ENCODE measurements around the gene IL15RA.

Gene IL15RA, protein sequence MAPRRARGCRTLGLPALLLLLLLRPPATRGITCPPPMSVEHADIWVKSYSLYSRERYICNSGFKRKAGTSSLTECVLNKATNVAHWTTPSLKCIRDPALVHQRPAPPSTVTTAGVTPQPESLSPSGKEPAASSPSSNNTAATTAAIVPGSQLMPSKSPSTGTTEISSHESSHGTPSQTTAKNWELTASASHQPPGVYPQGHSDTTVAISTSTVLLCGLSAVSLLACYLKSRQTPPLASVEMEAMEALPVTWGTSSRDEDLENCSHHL

GRCh38 chr10:5977471-5978229 lies at the start of gene IL15RA:
Gene IL15RA (minus strand): TSS chr10:5977543. CDS start chr10:5977492, 51 bp downstream.
- DNase-seq (ENCODE audit: low read depth, low spot score) = no peak

- no peak for DNase-seq (ENCODE audit: low read depth, low spot score)
Measured at GRCh38 chr10:6025683-6026255, 48.4 kb upstream of the IL15RA start.

DNA sequence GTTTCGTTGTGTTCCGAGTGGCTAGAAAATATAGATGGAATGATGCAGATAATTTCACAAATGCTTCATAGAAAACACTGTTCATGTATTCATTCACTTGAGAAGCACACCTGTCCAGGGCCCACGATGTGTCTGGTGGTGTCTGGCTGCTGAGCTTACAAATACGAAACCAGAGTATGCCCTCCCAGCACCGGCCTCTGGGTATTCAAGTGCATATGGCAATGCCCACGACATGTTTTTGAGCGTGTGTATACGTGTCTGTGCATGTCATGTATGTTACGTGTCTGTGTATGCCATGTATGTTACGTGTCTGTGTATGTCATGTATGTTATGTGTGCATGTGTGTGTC lies 47.0 kb upstream of the IL15RA start:
- DNase-seq (ENCODE audit: low read depth, low spot score) = no peak

GRCh38 chr10:6023661-6024333 lies 46.5 kb upstream of the IL15RA start:
- DNase-seq (ENCODE audit: low read depth, low spot score) = no peak

- DNase-seq (ENCODE audit: low read depth, low spot score) = peak; percentile 6
Measured at GRCh38 chr10:6022660-6023059, 45.3 kb upstream of the IL15RA start.

DNA sequence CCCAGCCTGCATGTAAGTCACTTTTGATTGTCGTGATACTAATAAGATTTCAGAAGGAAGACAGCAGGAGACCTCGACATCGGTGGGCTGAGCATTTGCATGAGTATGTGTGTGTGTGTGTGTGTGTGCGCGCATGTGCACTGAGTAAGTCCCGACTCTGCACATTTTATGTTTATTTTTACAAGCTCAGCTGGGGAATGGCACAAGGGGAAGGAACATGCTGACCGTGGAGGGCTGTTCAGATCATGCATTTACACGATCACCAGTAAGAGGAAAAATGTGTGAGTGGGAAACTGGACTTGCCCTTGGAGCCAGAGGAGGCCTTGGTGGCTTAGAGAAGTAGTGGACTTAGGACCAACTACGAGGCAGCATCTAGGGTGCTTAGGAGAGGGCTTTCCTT lies 43.5 kb upstream of the IL15RA start:
- peak; percentile 24 for DNase-seq (ENCODE audit: low read depth, low spot score)

DNA sequence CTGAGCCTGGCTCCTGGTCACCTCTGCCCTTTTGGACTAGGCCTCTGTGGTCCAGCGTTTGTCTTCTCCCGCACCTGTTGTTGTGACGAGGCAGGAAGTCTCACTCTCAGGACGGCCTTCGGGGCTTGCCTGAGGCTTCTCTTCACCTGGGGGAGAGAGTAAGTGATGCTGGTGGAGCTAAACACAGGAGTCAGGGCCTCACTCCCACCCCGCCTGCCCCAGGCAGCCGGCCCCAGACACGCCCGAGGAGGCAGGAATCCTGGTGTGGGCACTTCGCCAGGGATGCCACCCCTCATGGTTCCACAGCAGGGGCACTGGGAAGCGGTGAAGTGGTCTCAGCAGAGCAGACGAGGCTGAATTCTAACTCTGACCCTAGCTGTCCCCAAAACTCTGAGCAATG lies 42.5 kb upstream of the IL15RA start:
- DNase-seq (ENCODE audit: low read depth, low spot score) = no peak

GRCh38 chr10:6019010-6019782 lies 41.9 kb upstream of the IL15RA start:
- DNase-seq (ENCODE audit: low read depth, low spot score) = no peak

DNA sequence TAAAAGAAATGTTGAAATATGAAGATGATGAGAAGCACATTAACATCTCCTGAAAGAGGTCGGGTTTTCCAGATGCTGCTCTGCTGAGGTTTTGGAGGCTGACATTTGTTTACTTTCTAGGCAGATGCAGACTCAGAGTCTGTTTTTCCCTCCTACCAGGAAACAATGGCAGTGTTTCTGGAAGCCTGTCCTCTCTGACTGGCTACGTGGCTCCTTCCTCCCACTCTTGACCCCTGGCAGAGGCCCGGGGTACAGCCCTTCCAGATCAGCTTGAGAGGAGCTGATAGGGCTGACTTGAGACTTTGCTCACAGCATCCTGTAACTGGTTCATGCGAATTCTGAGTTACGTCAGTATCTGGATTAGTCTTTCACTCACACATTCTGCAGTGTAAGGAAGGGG lies 41.1 kb upstream of the IL15RA start:
- DNase-seq (ENCODE audit: low read depth, low spot score) = no peak

DNA sequence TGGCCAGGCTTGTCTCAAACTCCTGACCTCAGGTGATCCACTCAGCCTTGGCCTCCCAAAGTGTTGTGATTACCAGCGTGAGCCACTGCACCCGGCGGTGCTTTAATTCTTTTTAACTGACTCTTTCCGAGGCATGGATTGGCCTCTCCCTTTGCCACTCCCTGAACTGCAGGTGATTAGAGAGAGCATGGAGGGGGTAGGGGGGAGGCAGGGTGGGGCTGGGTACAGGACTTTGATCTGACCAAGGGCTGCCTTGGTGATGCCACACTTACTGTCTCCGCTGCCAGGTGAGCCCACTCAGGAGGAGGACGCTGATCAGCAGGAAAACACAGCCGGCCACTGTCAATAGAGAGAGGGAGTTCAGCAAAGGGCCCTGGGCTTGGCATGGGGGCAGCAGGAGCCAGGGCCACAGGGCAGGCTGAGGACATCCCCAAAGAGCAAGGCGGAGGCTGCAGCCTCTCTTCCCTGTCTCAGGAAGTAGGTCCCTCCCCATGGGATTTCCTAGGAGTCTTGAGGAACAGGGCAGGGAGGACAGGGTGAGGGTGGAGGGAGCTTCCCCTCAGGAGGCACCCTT lies 40.5 kb upstream of the IL15RA start:
- no peak for DNase-seq (ENCODE audit: low read depth, low spot score)

- no peak for DNase-seq (ENCODE audit: low read depth, low spot score)
Measured at GRCh38 chr10:6014241-6014761, 37.0 kb upstream of the IL15RA start.

DNA sequence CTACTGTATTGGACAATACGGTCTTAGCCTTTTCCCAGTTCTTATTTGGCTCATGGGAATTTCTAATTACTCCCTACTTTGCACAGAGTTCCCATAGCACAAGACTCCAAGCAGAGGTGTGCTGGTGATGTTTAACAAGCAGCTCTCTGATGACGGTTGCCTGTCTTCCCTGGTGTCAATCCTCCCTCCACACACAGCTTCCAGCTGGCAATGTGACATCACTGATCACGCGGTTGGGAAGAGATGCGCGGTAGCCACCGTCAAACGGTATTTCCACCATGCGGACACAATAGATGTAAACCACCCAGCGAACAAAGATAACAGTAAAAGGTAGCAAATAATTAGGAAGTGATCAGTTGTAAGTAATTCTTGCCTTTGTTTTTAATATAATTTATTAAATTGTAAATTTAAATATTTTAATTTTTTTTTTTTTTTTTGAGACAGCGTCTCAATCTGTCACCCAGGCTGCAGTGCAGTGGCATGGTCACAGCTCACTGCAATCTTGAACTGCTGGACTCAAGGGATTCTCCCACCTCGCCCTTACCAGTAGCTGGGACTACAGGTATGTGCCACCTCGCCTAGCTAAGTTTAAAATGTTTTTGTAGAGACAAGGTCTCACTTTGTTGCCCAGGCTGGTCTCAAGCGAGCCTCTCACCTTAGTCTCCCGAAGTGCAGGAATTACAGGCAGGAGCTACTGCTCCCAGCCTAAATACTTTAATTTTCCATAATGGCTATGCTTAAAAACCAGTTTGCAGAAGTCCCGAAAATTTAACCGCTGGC lies 36.3 kb upstream of the IL15RA start:
- no peak for DNase-seq (ENCODE audit: low read depth, low spot score)

DNA sequence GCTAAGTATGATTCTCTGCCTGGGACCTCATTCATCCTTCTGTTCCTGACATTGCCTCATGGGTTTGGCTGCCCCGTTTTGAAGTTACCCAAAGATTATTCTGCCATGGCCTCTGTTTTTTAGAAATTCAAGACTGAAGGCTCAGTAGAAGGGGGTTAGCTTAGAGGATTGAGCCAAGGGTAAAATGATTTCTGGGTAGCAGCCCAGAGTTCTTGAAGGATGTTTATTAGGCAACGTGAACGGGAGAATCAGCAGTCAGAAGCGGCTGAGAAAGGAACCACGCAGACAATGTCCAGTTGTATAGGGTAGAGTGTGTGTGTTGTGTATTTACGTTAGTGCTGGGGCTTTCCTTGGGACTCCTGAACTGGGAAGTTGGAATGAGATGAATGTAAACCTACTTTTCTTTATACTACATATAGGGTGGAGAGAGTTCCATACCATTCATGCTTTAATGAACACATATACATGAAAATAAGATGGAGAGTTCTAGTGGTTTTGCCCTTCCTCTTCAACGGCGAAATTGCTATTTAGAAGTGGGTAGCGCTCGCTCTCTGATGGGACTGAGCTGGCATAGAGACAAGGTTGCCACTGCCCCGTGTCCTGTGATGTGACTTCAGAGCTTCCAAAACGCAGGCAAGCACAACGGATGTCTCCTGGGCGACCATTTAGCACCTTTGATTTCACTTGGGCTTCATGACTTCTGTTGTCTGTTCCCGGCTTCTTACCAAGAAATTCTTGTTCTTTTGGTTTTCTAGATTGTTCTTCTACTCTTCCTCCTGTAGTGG lies 35.0 kb upstream of the IL15RA start:
- DNase-seq (ENCODE audit: low read depth, low spot score) = no peak

GRCh38 chr10:6011558-6011957 lies 34.2 kb upstream of the IL15RA start:
- DNase-seq (ENCODE audit: low read depth, low spot score) = no peak

DNA sequence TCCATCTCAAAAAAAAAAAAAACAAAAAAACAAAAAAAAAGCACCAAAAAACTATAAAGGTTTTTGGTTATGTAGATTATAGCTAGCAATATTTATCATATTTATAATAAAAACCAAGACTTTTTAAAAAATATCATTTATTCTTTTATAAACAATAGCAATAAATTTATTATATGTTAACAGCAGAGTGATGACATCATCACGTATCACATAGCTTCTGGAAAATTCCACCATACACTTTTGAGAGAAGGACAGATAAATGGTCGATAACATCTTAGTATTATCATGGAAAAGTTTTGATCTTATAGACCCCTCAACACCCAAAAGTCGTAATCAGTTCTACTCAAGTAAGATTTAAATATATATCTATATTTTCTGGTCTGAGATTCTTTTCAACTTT lies 33.2 kb upstream of the IL15RA start:
- DNase-seq (ENCODE audit: low read depth, low spot score) = no peak

GRCh38 chr10:6009961-6010360 lies 32.6 kb upstream of the IL15RA start:
- no peak for DNase-seq (ENCODE audit: low read depth, low spot score)

GRCh38 chr10:6009150-6009549 lies 31.8 kb upstream of the IL15RA start:
- no peak for DNase-seq (ENCODE audit: low read depth, low spot score)

DNA sequence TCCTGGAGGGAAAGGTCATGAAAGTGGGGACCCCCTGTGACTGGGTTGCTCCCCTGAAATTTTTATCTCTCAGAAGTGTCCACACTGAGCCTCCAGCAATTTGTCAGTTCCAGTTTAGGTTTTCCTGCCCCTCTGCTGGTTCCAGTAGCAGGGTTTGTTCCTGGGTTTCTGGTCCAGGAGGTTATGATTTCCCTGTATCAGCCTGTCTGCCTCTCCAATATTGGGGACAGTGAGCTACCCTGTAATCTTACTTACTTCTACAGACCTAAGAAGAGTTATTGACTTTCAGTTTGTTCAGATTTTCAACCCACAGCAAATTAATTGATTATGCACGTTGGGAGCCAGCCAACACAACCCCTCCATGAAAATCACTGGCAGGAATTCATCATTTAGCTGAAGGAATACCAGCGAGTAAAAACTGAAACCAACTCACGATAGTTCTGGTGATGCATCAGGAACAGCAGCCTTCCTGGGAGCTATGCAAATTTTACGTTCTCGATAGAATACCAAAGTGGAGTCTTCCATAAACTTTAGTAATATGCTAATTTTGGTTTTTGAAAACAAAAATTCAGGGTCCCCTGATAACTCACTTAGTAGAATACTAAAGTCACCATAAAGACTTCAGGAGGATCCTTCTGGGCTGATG lies 31.3 kb upstream of the IL15RA start:
- DNase-seq (ENCODE audit: low read depth, low spot score) = no peak

- no peak for DNase-seq (ENCODE audit: low read depth, low spot score)
Measured at GRCh38 chr10:6006991-6007390, 29.6 kb upstream of the IL15RA start.

All from smooth muscle cell of the brain vasculature (primary cell).